ENCODE results near the gene DSP.

DNA sequence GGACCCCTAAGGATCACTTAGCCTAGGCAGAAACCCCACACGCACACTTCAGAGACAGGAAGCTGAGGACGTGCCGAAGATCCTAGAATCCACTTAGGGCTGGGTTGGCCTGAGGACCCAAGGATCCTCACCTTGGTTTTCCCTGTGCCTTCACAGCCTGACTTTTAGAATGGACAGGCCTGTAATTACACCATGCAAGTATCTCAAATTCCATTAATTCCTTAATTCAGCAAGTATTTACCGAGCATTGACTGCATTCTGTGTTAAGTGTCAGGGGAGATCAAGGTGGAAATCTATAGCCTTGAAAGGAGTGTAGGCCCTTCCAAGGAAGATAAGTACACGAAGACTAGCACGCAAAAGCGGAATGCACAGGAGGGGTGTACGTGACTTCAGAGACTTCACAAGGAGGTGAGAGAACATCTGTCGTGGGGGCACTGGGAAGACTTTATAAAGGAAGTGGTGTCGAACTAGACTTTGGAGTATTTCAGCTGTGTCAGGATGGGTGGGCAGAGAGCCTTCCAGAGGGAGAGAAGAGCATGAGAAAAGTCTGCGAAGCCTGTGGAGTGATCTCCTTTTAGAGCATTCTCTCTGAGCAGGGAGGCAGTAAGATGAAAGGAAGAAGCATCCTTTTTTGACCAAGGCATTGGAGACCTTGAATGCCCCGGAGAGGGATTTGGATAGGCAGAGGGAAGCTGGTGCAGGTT is 4.0 kb downstream of the DSP start:
- TF ChIP-seq, protein P1, sequence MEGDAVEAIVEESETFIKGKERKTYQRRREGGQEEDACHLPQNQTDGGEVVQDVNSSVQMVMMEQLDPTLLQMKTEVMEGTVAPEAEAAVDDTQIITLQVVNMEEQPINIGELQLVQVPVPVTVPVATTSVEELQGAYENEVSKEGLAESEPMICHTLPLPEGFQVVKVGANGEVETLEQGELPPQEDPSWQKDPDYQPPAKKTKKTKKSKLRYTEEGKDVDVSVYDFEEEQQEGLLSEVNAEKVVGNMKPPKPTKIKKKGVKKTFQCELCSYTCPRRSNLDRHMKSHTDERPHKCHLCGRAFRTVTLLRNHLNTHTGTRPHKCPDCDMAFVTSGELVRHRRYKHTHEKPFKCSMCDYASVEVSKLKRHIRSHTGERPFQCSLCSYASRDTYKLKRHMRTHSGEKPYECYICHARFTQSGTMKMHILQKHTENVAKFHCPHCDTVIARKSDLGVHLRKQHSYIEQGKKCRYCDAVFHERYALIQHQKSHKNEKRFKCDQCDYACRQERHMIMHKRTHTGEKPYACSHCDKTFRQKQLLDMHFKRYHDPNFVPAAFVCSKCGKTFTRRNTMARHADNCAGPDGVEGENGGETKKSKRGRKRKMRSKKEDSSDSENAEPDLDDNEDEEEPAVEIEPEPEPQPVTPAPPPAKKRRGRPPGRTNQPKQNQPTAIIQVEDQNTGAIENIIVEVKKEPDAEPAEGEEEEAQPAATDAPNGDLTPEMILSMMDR (IDR thresholded peaks at IDR 0.05): no peak
- TF ChIP-seq POLR2AphosphoS5 (IDR thresholded peaks at IDR 0.05) (no peak), POLR2A (IDR thresholded peaks at IDR 0.05) (no peak)
